GM19397 (cell line): ENCODE results near the gene SLC35D1.

Experiments
- ATAC-seq: cut with Tn5 transposase; IDR thresholded peaks from one replicate; pipeline ENCODE4 v1.9.1; 2021; ENCODE audit warnings: mild to moderate bottlenecking, moderate library complexity; ENCODE audit not compliant: unreplicated experiment

SLC35D1 gene

DNA sequence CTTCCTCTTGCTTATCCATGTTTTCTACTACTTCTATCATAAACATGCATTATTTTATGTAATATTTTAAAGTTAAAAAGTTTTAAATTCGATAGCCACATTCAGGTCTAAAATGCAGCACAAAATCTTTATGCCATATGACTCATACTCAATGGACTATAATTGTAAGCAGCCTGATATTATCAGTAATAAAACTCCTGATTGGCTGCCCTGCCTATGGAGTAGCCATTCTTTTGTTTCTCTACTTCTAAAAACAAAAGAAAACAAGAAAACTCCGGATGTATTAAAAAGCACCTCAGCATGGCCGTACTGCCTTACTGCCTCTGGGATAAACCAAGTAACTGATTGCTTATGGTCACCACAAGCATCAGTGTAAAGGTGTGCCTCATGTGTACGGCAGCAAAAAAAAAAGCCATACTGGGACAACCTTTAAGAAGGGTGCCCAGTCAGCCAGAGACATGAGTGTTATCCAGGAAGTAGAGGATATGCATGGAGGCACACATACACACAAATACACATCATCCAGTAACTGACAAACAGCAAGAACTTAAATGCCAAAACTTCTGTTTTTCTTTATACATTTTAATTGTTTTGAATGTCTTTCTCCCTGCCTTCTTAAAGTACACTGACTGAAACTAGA lies 9.2 kb downstream of the SLC35D1 start:
- ATAC-seq = no peak

DNA sequence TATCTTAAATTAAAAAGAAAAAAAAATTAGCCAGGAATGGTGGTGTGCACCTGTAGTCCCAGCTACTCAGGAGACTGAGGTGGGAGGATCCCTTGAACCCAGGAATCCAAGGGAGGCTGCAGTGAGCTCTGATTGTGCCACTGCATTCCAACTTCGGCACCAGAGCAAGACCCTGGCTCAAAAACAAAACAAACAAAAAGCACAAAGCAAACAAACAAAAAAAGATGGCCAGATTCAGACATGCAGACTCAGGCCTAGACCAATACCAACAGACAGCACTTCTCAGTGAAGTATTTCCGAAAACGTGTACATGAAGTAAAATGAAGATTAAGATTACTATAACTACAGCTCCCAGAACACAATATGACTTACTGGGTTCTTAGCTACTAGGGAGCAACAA lies 10.6 kb downstream of the SLC35D1 start:
- ATAC-seq = no peak

- no peak for ATAC-seq
Observed at GRCh38 chr1:67041841-67042503, 12.0 kb downstream of the SLC35D1 start.

GRCh38 chr1:67040405-67040804 lies 13.5 kb downstream of the SLC35D1 start:
- no peak for ATAC-seq

DNA sequence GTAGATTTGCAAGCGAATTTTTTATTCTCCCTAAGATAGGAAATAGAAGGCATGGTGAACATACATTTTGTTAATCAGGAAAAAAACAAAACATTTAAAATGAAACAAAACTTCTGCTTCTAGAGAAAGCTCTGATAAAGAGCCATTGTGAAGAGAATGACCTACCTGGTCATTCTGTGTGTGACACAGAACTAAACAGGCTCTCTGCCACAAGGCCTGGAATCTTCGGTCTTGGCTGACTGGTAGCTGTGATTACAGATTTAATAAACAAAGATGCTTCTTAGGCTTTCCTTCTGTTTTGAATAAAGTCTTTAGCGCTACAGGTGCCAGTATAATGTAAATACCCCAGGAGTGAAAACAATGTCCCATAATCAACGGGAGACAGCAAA lies 22.1 kb downstream of the SLC35D1 start:
- ATAC-seq = no peak

DNA sequence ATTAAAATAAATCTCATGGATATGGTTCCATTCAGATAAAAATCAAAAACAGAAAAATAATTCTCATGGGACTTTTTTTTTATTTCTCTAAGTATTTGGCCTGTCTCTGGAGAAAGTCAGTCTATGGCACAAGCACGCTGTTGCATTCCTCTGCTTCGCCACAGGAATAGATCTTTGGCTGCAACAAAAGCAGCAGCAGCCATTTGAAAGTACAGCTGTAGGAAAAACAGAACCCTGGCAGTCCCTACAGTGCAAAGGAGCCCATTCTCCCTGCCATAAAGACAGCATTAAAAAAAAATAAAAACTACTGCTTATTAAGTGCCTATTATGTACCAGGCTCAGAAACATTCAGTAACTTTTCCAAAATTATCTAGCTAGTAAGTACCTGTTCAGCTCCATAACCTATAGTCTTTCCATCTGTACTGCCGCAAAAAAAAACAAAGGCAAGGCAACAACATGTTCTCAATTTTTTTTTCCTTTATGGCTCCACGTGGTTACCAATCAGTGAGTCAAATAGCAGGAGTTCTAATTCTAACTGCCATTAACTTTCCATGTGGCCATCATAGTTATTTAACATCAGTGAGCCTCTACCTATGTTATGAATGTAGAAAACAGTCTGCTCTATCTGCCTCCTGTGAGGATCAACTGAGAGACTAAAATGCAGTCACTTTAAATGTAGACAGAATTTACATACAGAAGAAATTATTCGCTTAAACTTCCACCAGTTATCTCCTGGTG lies 22.7 kb downstream of the SLC35D1 start:
- no peak for ATAC-seq

DNA sequence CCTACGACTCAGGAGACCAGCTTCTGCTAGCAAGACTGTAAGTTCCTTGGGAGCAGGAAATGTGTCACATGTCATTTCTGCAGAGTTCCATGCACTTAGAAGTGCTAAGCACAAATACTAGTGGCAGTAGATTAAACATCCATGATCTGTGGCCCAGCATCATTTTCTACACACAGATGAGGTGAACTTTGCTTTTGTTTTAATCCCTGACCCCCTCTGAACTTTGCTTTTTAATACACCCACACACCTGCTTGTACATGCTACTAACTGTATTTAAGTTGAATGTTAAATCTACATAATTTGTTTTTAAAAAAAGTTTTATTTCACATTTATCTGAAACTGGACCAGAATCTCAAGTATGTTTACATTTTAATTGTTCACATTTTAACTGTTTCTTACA lies 24.5 kb downstream of the SLC35D1 start:
- ATAC-seq = no peak

DNA sequence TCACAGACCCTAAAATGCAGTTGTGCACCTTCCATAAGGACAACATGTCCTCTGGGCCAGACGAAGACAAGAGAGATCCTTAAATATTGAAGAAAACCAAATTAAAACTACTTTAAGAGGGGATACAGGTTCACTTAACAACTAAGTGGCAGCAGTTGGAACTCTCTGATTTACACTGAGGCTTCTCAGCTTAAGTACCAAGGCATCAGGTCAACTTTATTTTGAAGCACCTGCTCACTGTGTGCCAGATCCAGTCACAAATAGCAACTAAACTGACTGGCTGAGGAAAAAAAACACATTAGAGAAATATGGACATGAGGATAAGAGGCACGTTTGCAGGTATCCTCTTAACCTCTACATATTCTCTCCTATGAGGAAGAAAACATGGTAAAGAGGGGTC lies 33.2 kb downstream of the SLC35D1 start:
- no peak for ATAC-seq

DNA sequence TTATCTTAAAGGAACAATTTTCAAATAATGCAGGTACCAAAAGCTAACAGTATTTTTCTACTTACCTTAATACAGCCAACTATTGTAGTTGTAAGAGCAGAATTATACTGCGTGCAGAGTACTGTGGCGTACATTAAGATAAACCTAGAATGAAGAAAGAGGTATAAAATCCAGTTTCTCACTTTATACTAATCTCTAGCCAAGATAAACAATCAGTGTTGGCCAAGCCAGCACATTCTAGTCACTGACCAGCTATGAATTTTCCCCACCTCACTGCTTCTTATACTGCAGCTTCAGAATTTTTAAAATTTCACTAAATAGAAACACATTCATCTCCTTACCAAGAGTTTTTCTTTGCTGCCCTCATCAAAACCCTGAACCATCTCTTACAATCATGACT lies 33.6 kb downstream of the SLC35D1 start:
- no peak for ATAC-seq

- ATAC-seq = no peak
Observed at GRCh38 chr1:67019600-67020136, 34.3 kb downstream of the SLC35D1 start.

DNA sequence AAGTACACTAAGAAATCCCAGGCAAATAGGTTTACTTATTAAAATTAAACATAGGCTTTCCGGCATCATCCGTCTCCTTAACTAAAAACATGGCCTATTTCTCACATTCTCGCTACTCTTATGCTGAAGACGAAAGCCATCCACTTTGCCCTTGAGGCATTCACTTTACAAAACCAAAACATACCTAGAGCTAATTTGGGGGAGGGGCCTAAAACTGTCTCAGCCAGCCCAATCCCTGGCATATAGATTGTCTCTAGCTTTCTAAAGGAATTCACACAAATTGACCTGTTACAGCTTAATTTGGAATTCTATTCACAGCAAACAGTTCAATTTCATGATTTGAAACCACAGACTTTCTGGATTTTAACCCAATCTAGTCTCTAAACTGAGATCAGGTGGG lies 34.8 kb downstream of the SLC35D1 start:
- ATAC-seq = no peak

DNA sequence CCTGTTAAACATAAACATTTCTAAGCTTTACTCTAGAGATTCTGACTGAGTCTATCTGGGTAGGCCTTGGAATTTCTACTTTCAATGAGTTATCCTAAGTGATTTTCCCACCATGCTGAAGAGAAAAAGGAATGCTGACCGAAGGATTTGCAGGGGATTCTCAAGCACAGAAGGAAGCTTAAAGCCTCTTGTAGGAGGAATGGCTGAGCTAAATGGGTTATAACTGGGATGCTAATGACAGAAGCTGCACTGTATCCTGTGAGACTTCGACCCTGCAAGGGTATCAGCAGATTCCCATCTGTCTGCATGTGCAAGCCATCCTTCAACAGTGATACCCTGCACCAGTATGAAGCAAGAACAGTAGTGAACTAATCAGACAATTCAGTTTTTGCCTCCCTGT lies 35.4 kb downstream of the SLC35D1 start:
- no peak for ATAC-seq

DNA sequence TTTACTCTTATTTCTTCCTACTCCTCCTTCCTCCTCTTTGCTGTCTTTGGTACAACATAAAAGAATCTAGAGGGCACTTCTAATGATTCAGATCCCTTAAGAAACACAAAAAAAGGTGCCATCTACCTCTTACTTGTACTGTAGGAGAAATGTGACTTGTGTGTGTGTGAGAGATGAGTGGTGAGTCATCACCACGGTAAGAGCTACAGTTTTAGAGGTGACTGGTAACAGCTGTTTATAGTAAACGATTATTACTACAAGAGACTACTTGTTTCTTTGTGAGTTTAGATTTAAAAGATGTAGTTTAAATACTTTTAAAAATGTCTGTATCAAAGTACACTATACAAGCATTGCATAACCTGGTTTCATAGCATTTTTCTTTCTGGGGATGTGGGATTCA lies 40.4 kb downstream of the SLC35D1 start:
- no peak for ATAC-seq

GRCh38 chr1:67009792-67010191 lies 44.2 kb downstream of the SLC35D1 start:
- ATAC-seq = no peak

- ATAC-seq = no peak
Observed at GRCh38 chr1:67005068-67005467, 48.9 kb downstream of the SLC35D1 start.

- ATAC-seq = no peak
Observed at GRCh38 chr1:67004176-67004575, 49.8 kb downstream of the SLC35D1 start.

GRCh38 chr1:67001682-67002425 lies 52.1 kb downstream of the SLC35D1 start:
- no peak for ATAC-seq

GRCh38 chr1:66999640-67000400 lies 54.1 kb downstream of the SLC35D1 start:
- no peak for ATAC-seq

GRCh38 chr1:66998972-66999371 lies 55.0 kb downstream of the SLC35D1 start:
- ATAC-seq = no peak

DNA sequence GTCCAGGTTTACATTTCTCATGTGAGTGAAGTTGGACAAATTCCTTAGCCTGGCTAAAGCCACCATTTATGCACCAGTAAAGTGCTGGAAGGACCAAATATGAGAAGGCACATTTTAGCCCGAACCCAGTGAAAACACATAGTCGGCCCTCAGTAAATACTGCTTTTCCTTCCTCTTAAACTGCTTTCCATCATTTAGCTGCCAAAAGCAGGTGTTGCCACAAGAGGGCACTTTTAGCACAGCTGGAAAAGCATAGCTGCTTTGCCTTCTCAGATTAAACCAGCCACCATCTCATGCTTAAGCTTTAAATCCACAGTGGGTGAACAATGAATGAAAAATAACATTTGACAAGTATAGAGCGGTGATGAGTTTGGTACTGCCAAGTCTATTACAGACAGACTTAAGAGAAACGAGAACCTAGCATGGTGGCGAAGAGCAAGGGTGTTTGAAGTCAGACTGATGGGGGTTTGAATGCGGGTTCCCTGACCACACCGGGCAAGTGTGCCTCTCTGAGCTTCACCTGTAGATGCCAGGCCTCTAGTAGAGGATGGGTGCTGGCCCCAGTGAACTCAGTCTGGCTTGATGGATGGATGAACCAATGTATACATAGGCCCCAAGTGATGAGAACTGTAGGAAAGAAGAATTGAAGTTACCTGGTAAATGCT lies 57.8 kb downstream of the SLC35D1 start:
- ATAC-seq = peak; percentile 66
